OCI-LY1 (cell line): ENCODE measurements around the gene DMRTC2.

Source experiments
- H2AFZ ChIP-seq: fragments of 200-600 bp; sonication (generic), shearing (Covaris generic); 2 replicates; pipeline ENCODE4 v1.6.0; 2014; ENCODE audit warnings: antibody characterized with exemption, mild to moderate bottlenecking, low read length
- H3F3A ChIP-seq: fragments of 200-600 bp; sonication (generic), shearing (Covaris generic); 2 replicates; pipeline ENCODE4 v1.6.0; 2014; ENCODE audit warnings: mild to moderate bottlenecking, antibody characterized with exemption, low read length, moderate library complexity; ENCODE audit not compliant: insufficient read depth
- H3K27ac ChIP-seq: fragments of 200-600 bp; sonication (generic); 2 replicates; pipeline ENCODE4 v1.5.1; 2014; ENCODE audit warnings: low read length, mixed run types, mild to moderate bottlenecking, low read depth; ENCODE audit not compliant: poor library complexity, severe bottlenecking
- H3K27me3 ChIP-seq: fragments of 200-600 bp; sonication (generic); 2 replicates; pipeline ENCODE4 v1.6.0; 2014; ENCODE audit warnings: antibody characterized with exemption, mild to moderate bottlenecking, low read length, moderate library complexity; ENCODE audit not compliant: insufficient read depth
- H3K36me3 ChIP-seq: fragments of 200-600 bp; sonication (generic); 2 replicates; pipeline ENCODE4 v1.6.1; 2014; ENCODE audit warnings: mild to moderate bottlenecking, antibody characterized with exemption, low read length, moderate library complexity, mixed read lengths; ENCODE audit not compliant: insufficient read depth
- H3K4me1 ChIP-seq: fragments of 200-600 bp; sonication (generic); 2 replicates; pipeline ENCODE4 v1.5.1; 2014; ENCODE audit warnings: mild to moderate bottlenecking, low read length, moderate library complexity; ENCODE audit not compliant: insufficient read depth, severe bottlenecking
- H3K4me2 ChIP-seq: fragments of 200-600 bp; sonication (generic), shearing (Covaris generic); 2 replicates; pipeline ENCODE4 v1.6.1; 2014; ENCODE audit warnings: low read length
- H3K4me3 ChIP-seq: fragments of 200-600 bp; sonication (generic); 2 replicates; pipeline ENCODE4 v1.5.1; 2014; ENCODE audit warnings: low read length, low read depth, mild to moderate bottlenecking, mixed read lengths; ENCODE audit not compliant: poor library complexity, severe bottlenecking
- H3K79me2 ChIP-seq: fragments of 200-600 bp; shearing (Covaris generic); 2 replicates; pipeline ENCODE4 v1.6.1; 2016; ENCODE audit warnings: mixed run types, low read length, mixed read lengths; ENCODE audit not compliant: insufficient read depth
- H3K9ac ChIP-seq: fragments of 200-600 bp; sonication (generic), shearing (Covaris generic); 2 replicates; pipeline ENCODE4 v1.6.1; 2014; ENCODE audit warnings: mild to moderate bottlenecking, low read length, mixed read lengths
- H3K9me2 ChIP-seq: fragments of 200-600 bp; sonication (generic), shearing (Covaris generic); 2 replicates; pipeline ENCODE4 v1.6.1; 2014; ENCODE audit warnings: low read depth, mild to moderate bottlenecking, low read length, mixed read lengths
- H3K9me3 ChIP-seq: fragments of 200-600 bp; shearing (Covaris generic); 2 replicates; pipeline ENCODE4 v1.6.1; 2014; ENCODE audit warnings: low read length, mixed read lengths
- H4K20me1 ChIP-seq: fragments of 200-600 bp; sonication (generic), shearing (Covaris generic); 2 replicates; pipeline ENCODE4 v1.6.0; 2016; ENCODE audit warnings: mild to moderate bottlenecking, low read length; ENCODE audit not compliant: insufficient read depth
- EZH2 ChIP-seq: fragments of 200-600 bp; sonication (generic), shearing (Covaris generic); IDR thresholded peaks from 2 replicates; pipeline ENCODE4 v1.8.0; 2017; ENCODE audit warnings: borderline replicate concordance, mixed run types, mild to moderate bottlenecking, antibody characterized with exemption, low read length, moderate library complexity, mixed read lengths
- TF ChIP-seq, protein P1 (sequence below): fragments of 200-600 bp; sonication (generic), shearing (Covaris generic); IDR thresholded peaks from 2 replicates; pipeline ENCODE4 v1.5.1; 2017; ENCODE audit warnings: mild to moderate bottlenecking, antibody characterized with exemption, low read length, moderate library complexity, mixed read lengths

DMRTC2 gene

DNA sequence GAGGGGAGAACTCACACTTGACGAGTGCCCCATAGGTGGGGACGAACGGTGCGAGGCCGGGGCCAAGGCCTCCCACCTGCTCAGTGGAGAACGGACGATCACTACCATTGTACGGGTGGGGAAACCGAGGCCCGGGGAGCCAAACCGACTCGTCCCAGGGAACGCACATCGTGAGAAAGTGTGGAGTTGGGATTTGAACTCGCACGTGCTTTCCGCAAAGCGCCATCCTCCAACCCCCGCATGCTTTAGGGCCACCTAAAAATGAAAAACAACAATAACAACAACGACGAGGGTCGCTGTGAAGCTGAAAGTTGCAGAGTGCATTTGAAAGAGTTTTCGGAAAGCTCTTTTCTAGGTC lies 38.6 kb downstream of the DMRTC2 start:
- H4K20me1 ChIP-seq: no peaks in the 10 kb centered on the region
- no peak overlapping the region for H2AFZ ChIP-seq
- peaks cover 32% of the 10 kb centered on the region for H3K36me3 ChIP-seq
- peaks cover 4% of the 10 kb centered on the region; the same call in 1 of the 2 replicates for H3F3A ChIP-seq
- H3K27me3 ChIP-seq: no peaks in the 10 kb centered on the region
- TF ChIP-seq, protein P1, sequence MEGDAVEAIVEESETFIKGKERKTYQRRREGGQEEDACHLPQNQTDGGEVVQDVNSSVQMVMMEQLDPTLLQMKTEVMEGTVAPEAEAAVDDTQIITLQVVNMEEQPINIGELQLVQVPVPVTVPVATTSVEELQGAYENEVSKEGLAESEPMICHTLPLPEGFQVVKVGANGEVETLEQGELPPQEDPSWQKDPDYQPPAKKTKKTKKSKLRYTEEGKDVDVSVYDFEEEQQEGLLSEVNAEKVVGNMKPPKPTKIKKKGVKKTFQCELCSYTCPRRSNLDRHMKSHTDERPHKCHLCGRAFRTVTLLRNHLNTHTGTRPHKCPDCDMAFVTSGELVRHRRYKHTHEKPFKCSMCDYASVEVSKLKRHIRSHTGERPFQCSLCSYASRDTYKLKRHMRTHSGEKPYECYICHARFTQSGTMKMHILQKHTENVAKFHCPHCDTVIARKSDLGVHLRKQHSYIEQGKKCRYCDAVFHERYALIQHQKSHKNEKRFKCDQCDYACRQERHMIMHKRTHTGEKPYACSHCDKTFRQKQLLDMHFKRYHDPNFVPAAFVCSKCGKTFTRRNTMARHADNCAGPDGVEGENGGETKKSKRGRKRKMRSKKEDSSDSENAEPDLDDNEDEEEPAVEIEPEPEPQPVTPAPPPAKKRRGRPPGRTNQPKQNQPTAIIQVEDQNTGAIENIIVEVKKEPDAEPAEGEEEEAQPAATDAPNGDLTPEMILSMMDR: no peak
- no peak for TF ChIP-seq EZH2
- no peaks in the 10 kb centered on the region for H3K9me2 ChIP-seq
- peak overlapping the region; percentile 92 for H3K9ac ChIP-seq
- no peaks in the 10 kb centered on the region for H3K9me3 ChIP-seq
- H3K4me3 ChIP-seq: peak overlapping the region; percentile 83
- peaks cover 74% of the 10 kb centered on the region for H3K4me1 ChIP-seq
- peak overlapping the region; percentile 95 for H3K27ac ChIP-seq
- peaks cover 12% of the 10 kb centered on the region for H3K79me2 ChIP-seq
- H3K4me2 ChIP-seq: peak overlapping the region; percentile 82

DNA sequence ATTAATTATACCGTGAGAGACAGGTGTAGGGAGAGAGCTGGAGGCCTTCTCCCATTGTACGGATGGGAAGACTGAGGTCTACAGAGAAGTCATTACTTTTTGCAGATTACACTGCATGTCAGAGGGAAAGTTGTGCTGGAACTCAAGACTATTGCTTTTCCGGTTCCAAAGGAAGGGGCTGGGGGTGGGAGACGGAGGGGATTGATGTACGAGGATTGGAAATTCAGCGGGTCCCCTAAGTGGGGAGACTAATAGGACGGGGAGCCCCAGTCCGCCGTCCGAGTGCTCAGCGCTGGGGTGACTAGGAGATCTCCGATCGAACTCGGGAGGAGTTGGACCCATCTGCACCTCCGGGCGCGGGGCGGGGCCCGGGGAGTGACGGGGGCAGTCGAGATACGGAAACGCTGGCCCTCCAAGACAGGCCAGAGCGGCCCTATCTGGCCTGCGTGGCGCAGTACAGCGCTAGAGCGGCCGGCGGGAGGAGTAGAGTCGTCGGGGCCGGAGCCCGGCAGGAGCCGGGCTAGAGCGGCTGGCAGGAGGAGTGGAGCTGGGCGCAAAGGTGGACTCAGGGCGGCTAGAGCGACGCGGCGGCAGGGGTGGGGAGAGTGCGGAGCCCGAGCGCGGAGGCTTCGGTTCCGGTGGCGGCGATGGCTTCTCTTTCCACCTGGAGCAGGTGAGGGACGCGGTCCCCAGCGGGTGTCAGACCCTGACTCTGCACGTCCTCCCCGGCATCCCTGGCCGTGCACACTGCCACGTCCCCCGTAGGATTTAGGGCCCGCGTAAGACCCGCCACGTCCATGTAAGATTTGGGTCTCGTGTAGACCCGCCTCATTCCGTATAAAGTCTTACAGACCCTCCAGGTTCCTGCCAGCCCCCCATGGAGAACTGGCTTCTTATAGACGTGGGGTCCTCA lies 39.2 kb downstream of the DMRTC2 start:
- peak overlapping the region; percentile 83 for H3K4me3 ChIP-seq
- peak overlapping the region; percentile 82 for H3K4me2 ChIP-seq
- H2AFZ ChIP-seq: no peak overlapping the region
- peaks cover 10% of the 10 kb centered on the region for H3K79me2 ChIP-seq
- TF ChIP-seq EZH2: no peak
- TF ChIP-seq, protein P1: no peak
- peak overlapping the region; percentile 92 for H3K9ac ChIP-seq
- H3K9me2 ChIP-seq: no peaks in the 10 kb centered on the region
- H4K20me1 ChIP-seq: no peaks in the 10 kb centered on the region
- peaks cover 31% of the 10 kb centered on the region for H3K36me3 ChIP-seq
- no peaks in the 10 kb centered on the region for H3K9me3 ChIP-seq
- peaks cover 4% of the 10 kb centered on the region; the same call in 1 of the 2 replicates for H3F3A ChIP-seq
- H3K27ac ChIP-seq: peak overlapping the region; percentile 95
- no peaks in the 10 kb centered on the region for H3K27me3 ChIP-seq
- H3K4me1 ChIP-seq: peaks cover 67% of the 10 kb centered on the region

DNA sequence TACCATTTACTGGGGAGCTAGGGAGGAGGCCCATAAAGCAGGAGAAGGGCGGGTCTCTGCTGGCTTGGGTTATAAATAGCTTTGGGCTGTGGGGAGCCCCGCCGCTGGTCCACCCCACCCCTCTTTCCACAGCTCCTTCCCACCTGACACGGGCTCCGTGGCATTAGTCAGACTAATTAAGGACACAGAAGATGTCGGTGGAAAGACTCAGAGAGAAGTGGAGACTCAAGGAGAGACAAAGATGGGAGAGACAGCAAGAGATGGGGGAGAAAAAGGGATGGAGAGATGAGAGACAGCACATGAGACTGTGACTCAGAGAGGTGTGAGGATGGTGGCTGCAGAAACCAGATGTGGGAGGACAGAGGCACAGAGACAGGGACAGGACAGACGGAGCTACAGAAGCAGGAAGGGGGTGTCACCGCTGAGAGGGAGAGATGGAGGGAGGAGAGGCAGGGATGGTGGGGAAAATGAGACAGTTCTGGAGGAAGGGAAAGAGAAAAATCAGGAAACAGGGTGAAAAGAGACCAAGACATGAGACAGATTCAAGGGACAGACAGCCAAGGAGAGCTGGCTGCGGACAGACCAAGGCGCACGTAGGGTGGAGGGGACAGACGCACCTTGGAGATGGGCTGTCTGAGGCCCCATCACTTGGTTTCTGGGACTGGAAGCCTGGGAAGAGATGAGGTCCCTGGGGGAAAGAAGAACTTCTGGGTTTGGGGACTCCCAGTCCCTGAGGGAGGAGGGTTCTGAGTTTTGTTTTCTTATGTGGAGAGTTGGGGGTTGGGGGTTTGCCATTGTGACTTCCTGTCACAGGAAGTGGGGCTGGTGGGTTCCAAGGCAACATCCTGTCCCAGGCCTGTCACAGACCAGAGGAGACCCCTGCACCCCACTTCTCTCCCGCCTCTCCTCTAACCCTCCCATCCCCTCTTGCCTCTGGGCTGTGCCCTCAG lies 42.2 kb downstream of the DMRTC2 start:
- Histone ChIP-seq H2AFZ (no peak overlapping the region), H4K20me1 (no peaks in the 10 kb centered on the region), H3K4me1 (peaks cover 44% of the 10 kb centered on the region), H3K79me2 (peaks cover 10% of the 10 kb centered on the region), H3K4me3 (peak overlapping the region; percentile 54), H3K27ac (peak overlapping the region; percentile 93), H3F3A (peaks cover 4% of the 10 kb centered on the region; the same call in 1 of the 2 replicates), H3K36me3 (peaks cover 24% of the 10 kb centered on the region), H3K9me3 (no peaks in the 10 kb centered on the region), H3K4me2 (peak overlapping the region; percentile 80), H3K27me3 (no peaks in the 10 kb centered on the region), H3K9me2 (no peaks in the 10 kb centered on the region), H3K9ac (peak overlapping the region; percentile 67)
- TF ChIP-seq, protein P1: no peak
- TF ChIP-seq EZH2: no peak
